H1 (cell line): ENCODE measurements around the gene AKT1S1. TPM values are rescaled to one million over a fixed set of nuclear protein-coding genes. Genes with fewer than 3 reads are reported as not detected.

Experiments used
- CTCF ChIA-PET: fragments of 300-600 bp; sonication (Branson Sonifier 250); formaldehyde crosslinking; loops from one replicate; lab custom pipeline; 2021; ENCODE audit not compliant: partially characterized antibody; lab: Charles Lee
- POLR2A ChIA-PET: fragments of 300-600 bp; sonication (Branson Sonifier 250); formaldehyde crosslinking; loops from one replicate; lab custom pipeline; 2021; ENCODE audit warnings: inconsistent platforms; ENCODE audit not compliant: partially characterized antibody; lab: Charles Lee
- DNase-seq, 2 experiments: peaks; one replicate each; pipeline versions ENCODE4 v3.0.0 to v3.0.0-alpha.2; 2010 to 2022; ENCODE audit warnings: low spot score in 2 of 2, low read depth in 1 of 2, mixed read lengths in 1 of 2
- FAIRE-seq: peaks from 2 replicates; lab custom pipeline; 2011; peaks lifted over from hg19 to GRCh38; lab: Jason Lieb, UNC
- H2AFZ ChIP-seq: 2 replicates; pipeline ENCODE4 v1.8.1; 2012; ENCODE audit warnings: low read length, inconsistent platforms
- H2AK5ac ChIP-seq: 2 replicates; pipeline ENCODE4 v1.6.1; 2013; ENCODE audit warnings: low read depth, low read length
- H2BK120ac ChIP-seq: replicated peaks from 2 replicates; pipeline ENCODE3; 2013; ENCODE audit warnings: low read depth, low read length, inconsistent platforms
- H2BK12ac ChIP-seq: 2 replicates; pipeline ENCODE4 v1.6.1; 2013; ENCODE audit warnings: low read depth, low read length
- H2BK15ac ChIP-seq: 2 replicates; pipeline ENCODE4 v1.6.1; 2013; ENCODE audit warnings: low read length
- H2BK20ac ChIP-seq: 2 replicates; pipeline ENCODE4 v1.6.1; 2013; ENCODE audit warnings: low read length
- H2BK5ac ChIP-seq: 2 replicates; pipeline ENCODE4 v1.6.1; 2013; ENCODE audit warnings: low read depth, low read length
- H3K14ac ChIP-seq: 2 replicates; pipeline ENCODE4 v1.6.1; 2013; ENCODE audit warnings: inconsistent platforms; ENCODE audit not compliant: insufficient read length
- H3K18ac ChIP-seq: 2 replicates; pipeline ENCODE4 v1.6.1; 2013; ENCODE audit warnings: low read length; ENCODE audit errors: extremely low read depth
- H3K23ac ChIP-seq: 2 replicates; pipeline ENCODE4 v1.6.1; 2013; ENCODE audit warnings: inconsistent platforms; ENCODE audit not compliant: insufficient read length
- H3K23me2 ChIP-seq: 2 replicates; pipeline ENCODE4 v1.6.1; 2013; ENCODE audit warnings: low read depth, low read length
- H3K27ac ChIP-seq: 2 replicates; pipeline ENCODE4 v1.6.1; 2011; ENCODE audit warnings: low read depth, low read length, inconsistent platforms
- H3K27me3 ChIP-seq, 4 experiments: replicated peaks in 1 of 4; 1 replicate in 1 of 4; 2 replicates in 3 of 4; pipeline versions ENCODE4 v1.6.1 to v1.8.1; 2011 to 2013; ENCODE audit warnings: low read length in 3 of 4, mild to moderate bottlenecking in 3 of 4, inconsistent platforms in 2 of 4, mixed read lengths in 2 of 4, moderate library complexity in 1 of 4; ENCODE audit not compliant: control insufficient read depth in 3 of 4, insufficient read depth in 3 of 4; ENCODE audit errors: extremely low read depth in 1 of 4
- H3K36me3 ChIP-seq, 4 experiments: 2 replicates each; pipeline versions ENCODE4 v1.6.1 to v1.8.1; 2011 to 2013; ENCODE audit warnings: mild to moderate bottlenecking in 4 of 4, low read length in 3 of 4, moderate library complexity in 2 of 4, control low read depth in 1 of 4, inconsistent platforms in 1 of 4; ENCODE audit not compliant: insufficient read depth in 4 of 4, control insufficient read depth in 2 of 4
- H3K4ac ChIP-seq: replicated peaks from 2 replicates; pipeline ENCODE3; 2013; ENCODE audit warnings: low read length, low read depth, mixed read lengths, inconsistent platforms; ENCODE audit not compliant: insufficient read length
- H3K4me1 ChIP-seq, 4 experiments: replicated peaks in 1 of 4; 1 replicate in 1 of 4; 2 replicates in 3 of 4; pipeline versions ENCODE4 v1.6.1 to v1.8.1; 2011 to 2013; ENCODE audit warnings: low read length in 3 of 4, inconsistent platforms in 2 of 4, mixed read lengths in 1 of 4; ENCODE audit not compliant: insufficient read depth in 4 of 4, control insufficient read depth in 3 of 4
- H3K4me2 ChIP-seq, 2 experiments: 2 replicates each; pipeline versions ENCODE4 v1.6.1 to v1.8.1; 2011 to 2013; ENCODE audit warnings: low read depth in 2 of 2, low read length in 2 of 2, control low read depth in 1 of 2, inconsistent platforms in 1 of 2, mild to moderate bottlenecking in 1 of 2; ENCODE audit not compliant: insufficient read depth in 1 of 2
- H3K4me3 ChIP-seq, 4 experiments: fragments of 200-600, 300-600 bp in 1 of 4; sonication (generic), shearing (Covaris generic), sonication (Bioruptor Twin) in 1 of 4; 2 replicates each; pipeline versions ENCODE4 v1.5.1 to v1.8.1; 2011 to 2016; ENCODE audit warnings: low read length in 4 of 4, low read depth in 3 of 4, control low read depth in 2 of 4, inconsistent platforms in 2 of 4, mild to moderate bottlenecking in 2 of 4, mixed read lengths in 1 of 4, moderate library complexity in 1 of 4; ENCODE audit not compliant: insufficient read depth in 2 of 4; ENCODE audit errors: extremely low read depth in 1 of 4
- H3K56ac ChIP-seq: replicated peaks from 2 replicates; pipeline ENCODE3; 2013; ENCODE audit warnings: low read depth, mild to moderate bottlenecking, mixed read lengths, low read length, inconsistent platforms; ENCODE audit not compliant: insufficient read length
- H3K79me1 ChIP-seq: 2 replicates; pipeline ENCODE4 v1.6.1; 2013; ENCODE audit warnings: low read depth, low read length, control low read depth
- H3K79me2 ChIP-seq, 2 experiments: 2 replicates each; pipeline versions ENCODE4 v1.6.1 to v1.8.1; 2012 to 2013; ENCODE audit warnings: low read length in 2 of 2, mild to moderate bottlenecking in 2 of 2, inconsistent platforms in 1 of 2; ENCODE audit not compliant: insufficient read depth in 2 of 2, control insufficient read depth in 1 of 2
- H3K9ac ChIP-seq, 4 experiments: replicated peaks in 1 of 4; 1 replicate in 1 of 4; 2 replicates in 3 of 4; pipeline versions ENCODE4 v1.6.1 to v1.8.1; 2011 to 2013; ENCODE audit warnings: low read depth in 3 of 4, low read length in 3 of 4, control low read depth in 2 of 4, mild to moderate bottlenecking in 2 of 4, moderate library complexity in 2 of 4, inconsistent platforms in 1 of 4; ENCODE audit errors: extremely low read depth in 1 of 4
- H3K9me3 ChIP-seq, 2 experiments: 2 replicates each; pipeline versions ENCODE4 v1.6.1 to v1.8.1; 2012 to 2013; ENCODE audit warnings: mild to moderate bottlenecking in 2 of 2, moderate library complexity in 2 of 2, control low read depth in 1 of 2, inconsistent platforms in 1 of 2, low read depth in 1 of 2, low read length in 1 of 2, mixed read lengths in 1 of 2; ENCODE audit not compliant: insufficient read depth in 2 of 2
- H4K20me1 ChIP-seq, 2 experiments: replicated peaks in 1 of 2; 2 replicates each; pipeline versions ENCODE3 to v1.8.1; 2011 to 2013; ENCODE audit warnings: inconsistent platforms in 2 of 2, low read length in 2 of 2, mild to moderate bottlenecking in 1 of 2; ENCODE audit not compliant: insufficient read depth in 2 of 2, control insufficient read depth in 1 of 2
- H4K5ac ChIP-seq: 2 replicates; pipeline ENCODE4 v1.6.1; 2013; ENCODE audit warnings: low read length, low read depth, mixed read lengths, inconsistent platforms; ENCODE audit not compliant: insufficient read length
- H4K8ac ChIP-seq: 2 replicates; pipeline ENCODE4 v1.8.0; 2013; ENCODE audit warnings: mild to moderate bottlenecking, moderate library complexity, low read length, inconsistent platforms; ENCODE audit not compliant: insufficient read depth; ENCODE audit errors: extremely low read depth
- H4K91ac ChIP-seq: replicated peaks from 2 replicates; pipeline ENCODE3; 2013; ENCODE audit warnings: low read length, mixed read lengths, inconsistent platforms; ENCODE audit not compliant: insufficient read length
- ATF2 ChIP-seq: IDR thresholded peaks from 2 replicates; pipeline ENCODE4 v1.6.1; 2012; ENCODE audit warnings: low read length, inconsistent platforms
- JUND ChIP-seq: IDR thresholded peaks from 2 replicates; pipeline ENCODE4 v1.6.1; 2011; ENCODE audit warnings: mild to moderate bottlenecking, improper control_type of control experiment, low read length
- MAFK ChIP-seq: IDR thresholded peaks from 2 replicates; pipeline ENCODE4 v1.6.1; 2012; ENCODE audit warnings: low read depth, mild to moderate bottlenecking, improper control_type of control experiment, low read length
- POLR2A ChIP-seq, 2 experiments: IDR thresholded peaks; 1 replicate in 1 of 2; 2 replicates in 1 of 2; pipeline ENCODE4 v1.6.1; 2011; ENCODE audit warnings: low read depth in 2 of 2, low read length in 2 of 2, mild to moderate bottlenecking in 2 of 2; ENCODE audit errors: control extremely low read depth in 1 of 2
- RBBP5 ChIP-seq: IDR thresholded peaks from 2 replicates; pipeline ENCODE4 v1.7.1; 2012; ENCODE audit warnings: low read depth, mild to moderate bottlenecking, inconsistent platforms, low read length, moderate library complexity, borderline replicate concordance
- SP4 ChIP-seq: IDR thresholded peaks from 2 replicates; pipeline ENCODE4 v1.6.1; 2012; ENCODE audit warnings: low read length, inconsistent platforms
- TAF1 ChIP-seq: IDR thresholded peaks from 2 replicates; pipeline ENCODE4 v1.6.1; 2011; ENCODE audit warnings: mild to moderate bottlenecking, low read depth, low read length
- WGBS, 2 experiments: shearing (Covaris generic) in 1 of 2; methylation state at CpG; one replicate each; pipeline versions ENCODE4 v1.1.6 to v1.1.7; 2013 to 2015; ENCODE audit warnings: low lambda C conversion rate in 2 of 2, mixed read lengths in 2 of 2, inconsistent platforms in 1 of 2, low coverage in 1 of 2, missing lambda C conversion rate in 1 of 2; ENCODE audit not compliant: insufficient replicate concordance in 2 of 2, insufficient coverage in 1 of 2, insufficient read length in 1 of 2; ENCODE audit errors: extremely low coverage in 1 of 2, missing lambda C conversion rate in 1 of 2; 5-methylcytosine and 5-hydroxymethylcytosine counted together
- polyA plus RNA-seq, 7 experiments: library from polyadenylated mRNA; depleted of rRNA in 3 of 7; stranded (reverse) in 5 of 7; unstranded in 2 of 7; fragments of >200 nt in 5 of 7; fragments of 200-250 nt in 2 of 7; gene quantifications; 1 replicate in 5 of 7; 2 replicates in 1 of 7; 4 replicates in 1 of 7; pipeline versions ENCODE4 v1.2.1 to v1.2.3, GENCODE V29; 2011 to 2013; ENCODE audit warnings: missing spikeins in 2 of 7, mixed read lengths in 2 of 7
- total RNA-seq: library from RNA; stranded (reverse); fragmentation: NEBNext Ultra II Directional; extraction: Animal tissue kit (Norgen Biotek cat#: 25700); gene quantifications from 2 replicates; pipeline ENCODE4 v1.2.1, GENCODE V29; 2021

Gene AKT1S1
- total and polyA plus RNA-seq, 2 of the 8 experiments (the other 6 are each of a cell fraction or from before 2014, with no cell fraction given) = 40.7 to 45.9 TPM

- H2BK120ac ChIP-seq = no peak overlapping the region
- H4K5ac ChIP-seq = no peak overlapping the region
- 95% methylated on average over 11 of the region's 11 CpGs; no CpG with 5 or more reads in 1 of the 2 experiments for WGBS, 2 experiments
- peaks cover 4 to 22% (median 9%) of the 10 kb centered on the region in 4 experiments; a peak in 6 of 8 replicates for H3K36me3 ChIP-seq
- no peak overlapping the region for H3K23ac ChIP-seq
- CTCF ChIA-PET = interaction anchor here (0.5 to 1.1 kb wide), 2 partner anchors 23 to 81 kb away, joined by 3 read pairs; no protein-coding TSS in a partner anchor
- H3K9ac ChIP-seq = no peak overlapping the region
- POLR2A ChIA-PET = interaction anchor here (0.7 to 3.1 kb wide), 4 partner anchors 10 to 29 kb away, joined by 3 to 13 read pairs (median 3); partner anchors contain the start of genes FUZ and PTOV1
- no peak overlapping the region for H2BK5ac ChIP-seq
- peaks cover 0 to 3% of the 10 kb centered on the region in 2 experiments for H4K20me1 ChIP-seq
- H3K4ac ChIP-seq = no peak overlapping the region
- DNase-seq (no peak), FAIRE-seq (no peak)
- no peak overlapping the region for H2BK12ac ChIP-seq
- H2AK5ac ChIP-seq = no peak overlapping the region
- H4K8ac ChIP-seq = no peak overlapping the region
- no peaks in the 10 kb centered on the region for H3K27me3 ChIP-seq
- H3K4me3 ChIP-seq = no peak overlapping the region
- peaks cover 3% of the 10 kb centered on the region; the same call in 1 of the 2 replicates for H3K79me1 ChIP-seq
- no peak overlapping the region for H4K91ac ChIP-seq
- H3K14ac ChIP-seq = no peak overlapping the region
- H3K4me1 ChIP-seq = no peaks in the 10 kb centered on the region
- H3K27ac ChIP-seq = no peak overlapping the region
- H2BK15ac ChIP-seq = no peak overlapping the region
- H3K4me2 ChIP-seq = no peak overlapping the region
- no peaks in the 10 kb centered on the region for H3K9me3 ChIP-seq
- no peak overlapping the region for H2BK20ac ChIP-seq
- H3K18ac ChIP-seq = no peak overlapping the region
- H3K56ac ChIP-seq = no peak overlapping the region
- H3K79me2 ChIP-seq = no peaks in the 10 kb centered on the region
- no peaks in the 10 kb centered on the region for H3K23me2 ChIP-seq
- no peak overlapping the region for H2AFZ ChIP-seq
- no peak for TF ChIP-seq RBBP5
- TF ChIP-seq POLR2A (IDR thresholded peaks at IDR 0.05; ENCODE audit: control extremely low read depth in 1 of 2, low read depth in 2 of 2, low read length in 2 of 2) = no peak
- TF ChIP-seq TAF1 = no peak
- TF ChIP-seq SP4 = no peak
- no peak for TF ChIP-seq JUND
- no peak for TF ChIP-seq MAFK
- no peak for TF ChIP-seq ATF2
Measured at GRCh38 chr19:49839713-49840112, 37.4 kb downstream of the AKT1S1 start.
